HG03432 (cell line): ENCODE results near the gene KCTD16.

Source experiments
- ATAC-seq: cut with Tn5 transposase; IDR thresholded peaks from one replicate; pipeline ENCODE4 v1.9.1; 2021; ENCODE audit warnings: mild to moderate bottlenecking, moderate library complexity; ENCODE audit not compliant: unreplicated experiment

KCTD16 gene

DNA sequence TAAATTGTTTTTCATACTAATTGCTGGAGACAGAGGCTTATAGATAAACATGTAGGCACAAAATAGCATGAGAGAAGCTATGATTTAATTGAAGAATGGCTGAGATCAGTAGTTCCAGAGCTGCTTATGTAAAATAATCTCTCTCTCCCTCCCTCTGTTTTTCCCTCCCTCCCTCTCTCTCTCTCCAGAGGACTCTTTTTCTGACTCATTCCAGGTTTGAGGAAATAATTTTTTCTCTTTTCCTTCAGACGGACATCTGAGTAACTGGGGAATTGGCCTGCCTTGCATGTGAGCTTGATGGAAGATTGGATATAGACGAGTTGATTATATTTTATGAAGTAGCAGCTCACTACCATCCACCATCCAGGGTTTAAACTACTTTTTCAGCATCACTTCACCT is 35.5 kb downstream of the KCTD16 start:
- no peak for ATAC-seq

DNA sequence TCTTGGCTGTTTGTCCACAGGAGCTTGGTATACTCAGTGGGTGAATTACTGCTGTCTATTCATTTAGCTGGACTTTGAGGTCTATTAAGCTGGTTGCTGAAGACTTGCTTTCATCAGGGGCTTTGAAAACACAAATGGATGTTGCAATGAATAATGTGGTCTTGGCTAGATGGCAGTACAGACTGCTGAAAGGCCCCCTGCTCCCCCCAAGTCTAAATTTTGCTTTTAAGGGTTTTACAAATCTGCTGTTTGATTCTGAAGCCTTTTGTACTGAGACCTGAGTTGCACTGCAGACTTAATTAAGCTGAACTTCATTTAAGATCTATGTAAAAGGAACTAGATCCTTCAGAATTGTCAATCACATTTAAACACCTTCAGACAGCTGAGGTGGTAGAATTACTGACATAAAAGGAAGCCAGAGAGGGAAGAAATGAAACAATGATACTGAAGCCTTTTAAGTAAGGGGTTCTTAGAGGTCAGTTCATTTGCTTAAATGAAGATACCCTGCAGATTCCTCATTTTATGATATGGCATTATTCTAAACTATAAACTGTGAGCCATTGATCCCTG is 37.3 kb downstream of the KCTD16 start:
- no peak for ATAC-seq

DNA sequence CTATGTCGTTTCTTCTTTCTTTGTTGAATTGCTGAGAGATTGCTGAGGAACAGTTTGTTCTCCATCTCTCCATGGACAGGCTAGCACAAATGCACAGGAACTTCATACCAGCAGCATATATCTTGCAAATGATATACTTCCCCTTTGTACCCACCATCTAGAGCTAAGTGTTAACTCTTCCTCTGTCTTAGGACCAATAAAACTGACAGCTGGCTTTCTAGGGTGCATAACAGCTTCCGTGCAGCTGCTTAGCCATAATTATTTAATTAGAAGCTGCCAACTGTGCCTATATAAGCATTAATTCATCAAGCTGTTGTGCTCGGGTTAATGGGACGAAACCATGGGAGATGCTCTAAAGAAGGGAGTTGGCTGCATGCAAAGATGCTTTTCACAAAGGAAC is 38.7 kb downstream of the KCTD16 start:
- no peak for ATAC-seq

DNA sequence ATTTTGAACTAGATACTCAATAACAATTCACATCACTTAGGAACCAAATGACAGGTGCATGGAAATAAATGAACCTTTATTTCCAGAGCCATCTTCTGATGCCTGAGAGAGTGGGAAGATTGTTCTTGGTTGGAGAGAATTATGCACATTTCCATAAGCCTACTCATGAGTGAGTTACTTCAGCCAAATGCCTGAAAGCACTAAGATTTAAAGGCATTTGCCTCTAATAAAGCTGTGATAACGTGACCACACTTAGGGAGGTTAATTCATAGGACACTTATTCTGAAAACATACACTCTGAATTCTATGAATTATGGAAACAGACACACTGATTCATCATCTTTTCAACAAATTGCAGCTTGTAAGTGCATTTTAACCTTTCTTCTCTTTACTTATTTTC is 40.0 kb downstream of the KCTD16 start:
- ATAC-seq, result no peak

DNA sequence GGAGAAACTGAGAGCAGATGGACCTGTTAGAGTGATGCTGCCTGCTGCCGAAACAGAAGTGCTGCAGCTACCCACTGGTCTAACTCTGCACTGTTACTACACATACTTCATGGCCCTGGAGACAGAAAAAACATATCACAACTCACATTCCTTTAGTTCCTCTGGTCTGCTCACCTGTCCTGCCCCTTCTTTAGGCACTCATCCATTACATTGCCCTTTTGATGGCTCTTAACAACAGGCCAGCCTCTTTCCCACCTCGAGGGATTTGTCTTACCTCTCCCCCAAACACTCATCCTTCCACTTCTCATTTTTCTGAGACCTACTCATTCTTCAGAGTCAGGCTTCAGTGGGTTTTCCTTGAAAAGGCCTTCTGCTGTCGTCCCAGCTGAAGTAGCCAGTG is 49.2 kb downstream of the KCTD16 start:
- no peak for ATAC-seq

DNA sequence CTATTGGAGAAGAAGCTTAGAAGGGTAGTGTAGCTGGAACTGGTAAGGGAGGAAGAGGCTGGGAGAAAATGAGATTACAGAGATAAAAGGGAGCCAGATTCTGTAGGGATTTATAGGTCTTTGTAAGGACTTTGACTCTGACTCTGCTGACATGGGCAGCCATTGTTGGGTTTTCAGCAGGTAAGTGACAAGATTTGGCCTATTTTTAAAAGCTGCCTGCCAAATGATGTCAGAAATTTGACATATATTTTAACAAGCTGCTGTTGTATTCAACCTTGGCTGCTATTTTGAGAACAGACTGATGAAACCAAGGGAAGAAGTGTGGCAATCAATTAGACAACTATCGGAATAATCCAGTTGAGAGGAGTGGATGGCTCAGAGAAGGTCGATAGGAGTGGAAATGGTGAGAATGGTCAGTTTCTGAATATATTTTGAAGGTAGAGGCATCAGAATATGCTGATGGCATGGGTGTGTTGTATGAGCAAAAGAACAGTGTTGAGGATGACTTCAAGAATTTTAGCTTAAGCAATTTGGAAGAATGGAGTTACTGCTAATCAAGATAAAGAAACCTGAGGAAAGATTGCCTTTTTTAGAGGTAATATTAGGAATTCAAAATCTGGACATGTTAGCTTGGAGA is 56.8 kb downstream of the KCTD16 start:
- no peak for ATAC-seq

- ATAC-seq, result no peak
Observed at GRCh38 chr5:144230806-144231205, 60.1 kb downstream of the KCTD16 start.

- ATAC-seq, result no peak
Observed at GRCh38 chr5:144232285-144232684, 61.6 kb downstream of the KCTD16 start.

DNA sequence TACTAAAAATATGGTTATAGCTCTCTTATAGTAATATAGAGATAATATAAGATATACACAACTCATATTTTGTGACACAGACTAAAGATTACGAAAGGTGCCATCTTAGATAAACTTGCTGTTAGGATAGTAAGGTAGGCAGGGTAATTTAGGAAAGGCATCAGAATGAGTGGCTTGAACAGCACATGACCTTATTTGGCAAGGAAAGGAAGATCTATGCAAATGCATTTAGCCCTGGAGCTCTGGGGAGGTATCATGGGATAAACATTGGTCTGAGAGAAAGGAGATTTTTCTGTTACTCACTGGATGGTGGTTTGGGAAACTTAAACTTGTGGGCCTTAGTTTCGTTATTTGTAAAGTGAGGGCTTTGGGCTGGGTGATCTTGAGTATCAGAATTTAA is 65.8 kb downstream of the KCTD16 start:
- no peak for ATAC-seq

- ATAC-seq, result no peak
Observed at GRCh38 chr5:144237851-144238250, 67.2 kb downstream of the KCTD16 start.

DNA sequence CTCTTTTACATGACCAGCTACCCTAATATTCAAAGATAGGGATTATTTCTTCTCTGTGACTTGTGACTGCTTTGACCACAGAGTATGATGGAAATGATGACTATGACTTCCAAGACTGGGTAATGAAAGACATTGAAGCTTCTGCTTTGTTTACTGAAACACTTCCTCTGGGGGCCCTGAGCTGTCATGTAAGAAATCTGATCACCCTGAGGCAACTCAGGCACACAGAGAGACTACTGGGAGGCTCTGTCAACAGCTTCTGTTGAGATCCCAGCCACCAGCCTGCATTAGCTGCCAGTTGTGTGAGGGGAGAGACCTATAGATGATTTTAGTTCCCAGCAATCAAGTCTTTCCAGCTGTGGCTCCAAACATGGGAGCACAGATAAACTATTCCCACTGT is 76.5 kb downstream of the KCTD16 start:
- no peak for ATAC-seq

- no peak for ATAC-seq
Observed at GRCh38 chr5:144248015-144248414, 77.3 kb downstream of the KCTD16 start.

DNA sequence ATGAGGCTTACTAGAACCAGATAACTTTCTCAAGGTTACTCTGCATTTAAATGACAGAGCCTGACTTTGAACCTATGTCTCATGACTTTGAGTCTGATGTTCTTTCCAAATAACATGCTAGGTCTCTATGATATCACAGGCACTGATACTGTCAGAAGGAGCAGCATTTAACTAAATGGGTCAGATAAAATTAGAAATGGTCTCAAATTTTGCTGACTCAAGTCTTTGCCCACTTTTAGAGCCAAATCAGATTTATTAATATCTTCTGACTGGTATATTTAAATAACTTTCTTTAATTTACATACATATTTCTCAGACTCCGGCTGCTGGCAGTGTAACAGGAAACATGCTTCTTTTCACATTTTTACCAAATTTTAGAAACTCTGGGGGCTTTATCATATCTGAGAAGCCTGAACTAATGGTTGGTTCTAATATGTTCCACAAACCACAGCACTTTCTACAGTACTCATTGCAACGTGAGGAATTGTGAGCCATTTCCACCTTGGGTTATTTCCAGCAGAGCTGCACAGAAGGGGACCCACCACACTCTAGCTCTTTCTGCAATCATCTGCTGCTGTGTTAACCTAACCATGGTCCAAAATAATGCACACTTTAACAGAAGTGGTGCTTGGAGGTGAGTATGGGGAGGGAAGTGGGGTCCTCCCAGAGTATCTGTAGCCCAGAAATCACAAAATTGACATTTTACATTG is 79.2 kb downstream of the KCTD16 start:
- ATAC-seq, result no peak

GRCh38 chr5:144254552-144254951 is 83.9 kb downstream of the KCTD16 start:
- ATAC-seq, result no peak

DNA sequence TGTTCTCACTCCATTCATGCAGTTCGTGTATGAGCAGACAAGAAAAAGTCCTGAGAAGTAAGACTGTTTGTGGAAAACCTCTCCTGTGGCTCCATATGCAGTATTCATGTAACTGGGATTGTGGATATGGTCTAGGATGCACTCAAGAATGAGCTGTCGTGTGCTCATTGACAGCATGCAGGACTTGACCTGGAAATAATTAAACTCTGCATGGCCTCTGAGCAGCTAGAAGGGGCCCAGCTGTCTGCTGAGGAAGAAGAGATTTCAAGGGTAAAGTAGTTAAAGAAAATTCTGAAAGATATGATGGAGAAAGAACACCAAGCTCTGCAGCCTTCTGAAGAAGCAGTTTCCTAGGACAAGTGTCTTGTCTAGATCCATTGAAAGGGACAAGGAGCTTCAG is 89.4 kb downstream of the KCTD16 start:
- no peak for ATAC-seq

DNA sequence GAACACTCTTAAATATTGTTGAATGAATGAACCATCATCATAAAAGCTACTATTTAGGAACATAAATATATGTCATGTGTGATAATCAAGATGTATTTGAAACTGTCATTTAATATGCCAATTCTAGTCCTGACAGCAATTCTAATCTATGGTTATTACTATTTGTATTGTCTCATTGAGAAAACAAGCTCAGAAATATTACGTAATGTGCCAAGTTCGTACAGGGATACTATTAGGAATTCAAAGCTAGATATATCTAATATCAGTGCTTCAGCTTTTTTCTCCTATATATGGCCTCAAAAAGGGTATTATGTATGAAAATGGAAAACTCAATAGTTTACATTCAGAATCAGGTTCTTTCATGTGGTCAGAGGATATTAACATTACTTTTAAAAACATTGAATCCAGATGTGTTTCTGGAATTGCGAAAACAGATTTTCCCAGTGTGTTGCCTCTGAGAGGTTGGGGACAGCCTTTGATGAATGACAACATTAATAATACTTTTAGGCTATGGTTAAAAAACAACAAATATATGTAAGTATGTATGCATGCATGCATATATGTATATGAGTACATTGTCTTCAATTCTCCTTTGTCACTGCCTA is 95.1 kb downstream of the KCTD16 start:
- no peak for ATAC-seq

- no peak for ATAC-seq
Observed at GRCh38 chr5:144267961-144268513, 97.4 kb downstream of the KCTD16 start.

- peak; percentile 57 for ATAC-seq
Observed at GRCh38 chr5:144273232-144274027, 102.8 kb downstream of the KCTD16 start.

DNA sequence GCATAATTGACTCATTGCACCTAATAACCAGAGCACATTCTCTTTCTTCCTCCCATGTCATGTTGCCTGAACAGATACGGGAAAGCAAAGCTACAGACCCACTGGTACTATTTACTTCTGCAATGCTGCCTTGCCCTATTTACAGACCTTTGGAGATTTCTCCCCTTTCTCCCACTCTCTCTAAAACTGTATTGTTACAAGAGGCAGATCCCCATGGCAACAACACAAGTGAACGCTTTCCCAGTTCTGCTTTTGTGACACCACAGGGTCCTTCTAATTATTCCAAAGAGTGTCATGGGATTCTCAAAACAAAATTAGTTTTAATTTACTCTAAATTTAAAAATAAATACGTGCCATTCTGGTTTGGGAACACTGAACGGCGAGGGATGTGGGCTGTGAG is 104.7 kb downstream of the KCTD16 start:
- no peak for ATAC-seq

DNA sequence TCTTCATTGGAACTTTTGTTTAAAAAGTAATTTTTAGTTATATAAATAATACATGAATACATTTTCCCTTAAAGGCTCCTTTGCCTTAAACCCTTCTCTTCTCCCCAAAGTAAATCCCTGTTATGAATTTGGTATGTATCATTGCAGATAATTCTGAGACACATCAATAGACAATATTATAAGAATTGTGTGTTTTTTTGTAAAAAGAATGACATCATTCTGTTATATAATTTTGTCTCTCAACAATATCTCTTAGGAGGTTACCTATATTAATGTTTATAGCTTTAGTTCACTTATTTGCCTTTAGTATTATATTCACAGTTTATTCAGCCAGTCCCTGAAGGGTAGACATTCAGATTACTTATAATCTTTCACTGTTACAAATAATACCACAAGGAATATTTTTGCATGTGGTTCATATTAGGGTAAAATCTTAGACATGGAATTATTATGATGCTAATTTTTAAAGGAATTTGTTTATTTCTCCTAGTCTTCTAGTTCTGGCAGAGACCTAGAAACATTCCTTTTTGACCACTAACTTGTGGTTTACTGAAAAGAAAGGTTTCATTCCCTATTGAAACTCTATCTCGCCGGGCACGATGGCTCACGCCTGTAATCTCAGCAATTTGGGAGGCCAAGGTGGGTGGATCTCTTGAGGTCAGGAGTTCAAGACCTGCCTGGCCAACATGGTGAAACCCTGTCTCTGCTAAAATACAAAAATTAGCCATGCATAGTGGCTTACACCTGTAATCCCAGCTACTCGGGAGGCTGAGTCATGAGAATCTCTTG is 105.6 kb downstream of the KCTD16 start:
- ATAC-seq, result no peak
